ENCODE results near the gene SLC4A9. TPM values are rescaled to one million over a fixed set of nuclear protein-coding genes. Genes with fewer than 3 reads are reported as not detected.

SLC4A9 gene
- total RNA-seq (not detected in 2 replicates), polyA plus RNA-seq (0.10 and 0.33 TPM in 2 replicates), polyA minus RNA-seq (0.21 TPM in 1 of 2 replicates, not detected in the other)
- 0.02 TPM for total RNA-seq (2013)

DNA sequence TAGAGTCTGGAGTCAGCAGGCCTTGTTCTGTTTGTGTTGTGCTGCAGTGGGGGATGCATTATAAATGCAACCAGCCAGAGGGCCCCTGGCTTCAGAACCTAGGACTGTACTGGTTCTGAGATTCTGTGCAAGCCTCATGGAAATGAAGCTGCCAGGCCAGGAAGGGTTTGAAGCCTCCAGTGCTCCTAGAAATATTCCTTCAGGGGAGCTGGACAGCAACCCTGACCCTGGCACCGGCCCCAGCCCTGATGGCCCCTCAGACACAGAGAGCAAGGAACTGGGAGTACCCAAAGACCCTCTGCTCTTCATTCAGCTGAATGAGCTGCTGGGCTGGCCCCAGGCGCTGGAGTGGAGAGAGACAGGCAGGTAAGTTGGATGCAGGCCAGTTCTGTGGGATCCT is at the start of gene SLC4A9:
SLC4A9 (plus strand) TSS at position 94 of the 400 bp plus-strand sequence; CDS start at position 137, 43 bp downstream.
- no peak within 1 kb of the TSS for H3K4me3 Mint-ChIP-seq
- Histone ChIP-seq H3K27me3 (replicated peaks in 1 of 4; ENCODE audit: control extremely low read depth in 1 of 4, control insufficient read depth in 3 of 4, insufficient read depth in 4 of 4, low read length in 3 of 4) (no peaks in the 10 kb centered on the region), H3K79me2 (ENCODE audit: control insufficient read depth, insufficient read depth, low read length) (no peaks in the 10 kb centered on the region), H3K4me1 (ENCODE audit: control insufficient read depth in 2 of 2, insufficient read depth in 2 of 2, low read length in 2 of 2) (peaks cover 10 to 20% of the 10 kb centered on the region in 2 donors), H2AFZ (ENCODE audit: insufficient read depth, low read depth, low read length, poor library complexity, severe bottlenecking) (no peak within 1 kb of the TSS), H3K36me3 (replicated peaks in 1 of 2; ENCODE audit: control extremely low read depth in 1 of 2, control insufficient read depth in 1 of 2, extremely low read depth in 1 of 2, insufficient read depth in 2 of 2, low read length in 1 of 2) (no peaks in the 10 kb centered on the region), H4K20me1 (ENCODE audit: control insufficient read depth, insufficient read depth, low read length, poor library complexity, severe bottlenecking) (no peaks in the 10 kb centered on the region), H3K27ac (ENCODE audit: low read length in 2 of 2) (no peak within 1 kb of the TSS), H3K4me3 (ENCODE audit: control extremely low read depth in 1 of 5, extremely low read depth in 1 of 5, insufficient read depth in 1 of 5, low read depth in 2 of 5, low read length in 4 of 5) (no peak within 1 kb of the TSS), H3K4me2 (replicated peaks; ENCODE audit: low read depth, low read length, poor library complexity, severe bottlenecking) (no peak within 1 kb of the TSS), H3K9me3 (ENCODE audit: control extremely low read depth in 1 of 3, control insufficient read depth in 2 of 3, insufficient read depth in 1 of 3, low read length in 2 of 3) (no peaks in the 10 kb centered on the region), H3K9ac (ENCODE audit: low read length) (no peak within 1 kb of the TSS)
- 89% methylated on average over 1 of the region's 2 CpGs for WGBS (ENCODE audit: insufficient coverage)
- intact Hi-C loops (cut with micrococcal nuclease) = no loop called here
- peaks cover 8% of the 10 kb centered on the region for H3K27me3 Mint-ChIP-seq
- H3K9me3 Mint-ChIP-seq (ENCODE audit: insufficient read depth) = no peaks in the 10 kb centered on the region
- no peak for ATAC-seq (ENCODE audit: low read depth)
- no peak within 1 kb of the TSS for H3K27ac Mint-ChIP-seq
- ChIA-PET CTCF (interaction anchor here (0.8 to 7.7 kb wide), 5 partner anchors 10 to 293 kb away, joined by 3 to 117 read pairs (median 5); partner anchors contain the start of gene HBEGF), POLR2A (no interaction called here)
- TF ChIP-seq, protein P1, sequence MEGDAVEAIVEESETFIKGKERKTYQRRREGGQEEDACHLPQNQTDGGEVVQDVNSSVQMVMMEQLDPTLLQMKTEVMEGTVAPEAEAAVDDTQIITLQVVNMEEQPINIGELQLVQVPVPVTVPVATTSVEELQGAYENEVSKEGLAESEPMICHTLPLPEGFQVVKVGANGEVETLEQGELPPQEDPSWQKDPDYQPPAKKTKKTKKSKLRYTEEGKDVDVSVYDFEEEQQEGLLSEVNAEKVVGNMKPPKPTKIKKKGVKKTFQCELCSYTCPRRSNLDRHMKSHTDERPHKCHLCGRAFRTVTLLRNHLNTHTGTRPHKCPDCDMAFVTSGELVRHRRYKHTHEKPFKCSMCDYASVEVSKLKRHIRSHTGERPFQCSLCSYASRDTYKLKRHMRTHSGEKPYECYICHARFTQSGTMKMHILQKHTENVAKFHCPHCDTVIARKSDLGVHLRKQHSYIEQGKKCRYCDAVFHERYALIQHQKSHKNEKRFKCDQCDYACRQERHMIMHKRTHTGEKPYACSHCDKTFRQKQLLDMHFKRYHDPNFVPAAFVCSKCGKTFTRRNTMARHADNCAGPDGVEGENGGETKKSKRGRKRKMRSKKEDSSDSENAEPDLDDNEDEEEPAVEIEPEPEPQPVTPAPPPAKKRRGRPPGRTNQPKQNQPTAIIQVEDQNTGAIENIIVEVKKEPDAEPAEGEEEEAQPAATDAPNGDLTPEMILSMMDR (IDR thresholded peaks at IDR 0.05) = no peak
- TF ChIP-seq EZH2 (IDR thresholded peaks at IDR 0.05; ENCODE audit: borderline replicate concordance, insufficient read depth, low read depth, low read length, poor library complexity, severe bottlenecking) = no peak
- peaks cover 11% of the 10 kb centered on the region for H3K4me1 Mint-ChIP-seq
- no peak for DNase-seq

GRCh38 chr5:140310434-140310833 is 49.6 kb upstream of the SLC4A9 start:
- H3K4me2 ChIP-seq (replicated peaks; ENCODE audit: low read depth, low read length, poor library complexity, severe bottlenecking) = no peak overlapping the region
- TF ChIP-seq, protein P1 (IDR thresholded peaks at IDR 0.05) = no peak
- TF ChIP-seq EZH2 (IDR thresholded peaks at IDR 0.05; ENCODE audit: borderline replicate concordance, insufficient read depth, low read depth, low read length, poor library complexity, severe bottlenecking) = no peak
- no peaks in the 10 kb centered on the region for H3K36me3 ChIP-seq (replicated peaks in 1 of 2; ENCODE audit: control extremely low read depth in 1 of 2, control insufficient read depth in 1 of 2, extremely low read depth in 1 of 2, insufficient read depth in 2 of 2, low read length in 1 of 2)
- H3K4me1 ChIP-seq (ENCODE audit: control insufficient read depth in 2 of 2, insufficient read depth in 2 of 2, low read length in 2 of 2) = no peaks in the 10 kb centered on the region
- no peaks in the 10 kb centered on the region for H3K79me2 ChIP-seq (ENCODE audit: control insufficient read depth, insufficient read depth, low read length)
- ATAC-seq (ENCODE audit: low read depth) (no peak), DNase-seq (no peak)
- no peaks in the 10 kb centered on the region for H4K20me1 ChIP-seq (ENCODE audit: control insufficient read depth, insufficient read depth, low read length, poor library complexity, severe bottlenecking)
- CTCF ChIA-PET = interaction anchor here (0.6 kb wide), 1 partner anchor 66 kb away, joined by 4 read pairs; no protein-coding TSS in a partner anchor
- H3K9ac ChIP-seq (ENCODE audit: low read length) = no peak overlapping the region
- no peak overlapping the region for H2AFZ ChIP-seq (ENCODE audit: insufficient read depth, low read depth, low read length, poor library complexity, severe bottlenecking)
- no peaks in the 10 kb centered on the region for H3K9me3 Mint-ChIP-seq (ENCODE audit: insufficient read depth)
- H3K4me3 ChIP-seq (ENCODE audit: control extremely low read depth in 1 of 5, extremely low read depth in 1 of 5, insufficient read depth in 1 of 5, low read depth in 2 of 5, low read length in 4 of 5) = no peak overlapping the region
- no peak overlapping the region for H3K27ac ChIP-seq (ENCODE audit: low read length in 2 of 2)
- intact Hi-C loops (cut with micrococcal nuclease) = no loop called here
- H3K9me3 ChIP-seq (ENCODE audit: control extremely low read depth in 1 of 3, control insufficient read depth in 2 of 3, insufficient read depth in 1 of 3, low read length in 2 of 3) = no peaks in the 10 kb centered on the region
- POLR2A ChIA-PET = no interaction called here
- no peaks in the 10 kb centered on the region for H3K4me1 Mint-ChIP-seq
- H3K27me3 Mint-ChIP-seq = peaks cover 21% of the 10 kb centered on the region
- no peak overlapping the region for H3K4me3 Mint-ChIP-seq
- no peak overlapping the region for H3K27ac Mint-ChIP-seq
- 88% methylated on average over 1 of the region's 2 CpGs for WGBS (ENCODE audit: insufficient coverage)
- H3K27me3 ChIP-seq (replicated peaks in 1 of 4; ENCODE audit: control extremely low read depth in 1 of 4, control insufficient read depth in 3 of 4, insufficient read depth in 4 of 4, low read length in 3 of 4) = no peaks in the 10 kb centered on the region

Data from B cell (primary cell).